Sciatic nerve (tissue), 2 donors: ENCODE data around the gene GRAMD2A. TPM values are rescaled to one million over a fixed set of nuclear protein-coding genes. Genes with fewer than 3 reads are reported as not detected.

ENCODE experiments used
- ATAC-seq: fragments of 200-7000 bp; cut with Tn5 transposase; one replicate; pipeline ENCODE4 v1.9.1; 2020; ENCODE audit warnings: mild to moderate bottlenecking, moderate library complexity
- DNase-seq: peaks from one replicate; pipeline ENCODE4 v3.0.0-alpha.2; 2020; ENCODE audit warnings: low spot score
- intact Hi-C: fragments of 100-400 bp; cut with DNase I; formaldehyde crosslinking; loops from one replicate; pipeline ENCODE4 v1.14.2; 2022
- total RNA-seq: library from RNA; stranded (reverse); fragmentation: NEBNext Ultra II Directional; extraction: Animal tissue kit (Norgen Biotek cat#: 25700); gene quantifications from one replicate; pipeline ENCODE4 v1.2.1, GENCODE V29; 2021
- donor health status: DM: no; HTN: no; CAD: no.
- donor health status: DM: no; HTN: no; CAD: no.

GRAMD2A gene
- total RNA-seq, 1 donor from 2014 or later: 6.7 TPM

DNA sequence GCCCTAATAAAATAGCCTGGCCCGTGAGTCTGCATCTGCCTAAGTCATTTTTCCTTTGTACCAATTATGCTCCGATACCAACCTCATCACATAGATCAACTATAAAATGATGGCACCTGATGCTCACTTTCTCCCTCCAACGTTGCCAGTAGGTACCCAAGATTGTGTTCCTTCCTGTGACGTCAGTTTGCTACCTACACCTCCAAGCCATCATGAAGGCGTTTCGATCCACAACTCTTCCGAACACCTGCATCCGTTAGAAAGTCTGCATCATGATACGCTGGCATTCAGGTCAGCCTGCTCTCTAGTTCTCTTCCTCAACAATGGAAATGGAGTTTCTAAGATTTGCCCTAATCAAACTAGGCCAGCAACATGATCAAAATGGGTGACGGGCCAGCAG lies 25.7 kb upstream of the GRAMD2A start:
- intact Hi-C loops: no loop called here
- DNase-seq (no peak), ATAC-seq (no peak)

- no peak for ATAC-seq
- DNase-seq: no peak
- intact Hi-C loops: no loop called here
Measured at GRCh38 chr15:72222393-72222792, 24.8 kb upstream of the GRAMD2A start.

GRCh38 chr15:72220687-72221086 lies 23.1 kb upstream of the GRAMD2A start:
- no peak for ATAC-seq
- intact Hi-C loops: no loop called here
- DNase-seq: no peak

DNA sequence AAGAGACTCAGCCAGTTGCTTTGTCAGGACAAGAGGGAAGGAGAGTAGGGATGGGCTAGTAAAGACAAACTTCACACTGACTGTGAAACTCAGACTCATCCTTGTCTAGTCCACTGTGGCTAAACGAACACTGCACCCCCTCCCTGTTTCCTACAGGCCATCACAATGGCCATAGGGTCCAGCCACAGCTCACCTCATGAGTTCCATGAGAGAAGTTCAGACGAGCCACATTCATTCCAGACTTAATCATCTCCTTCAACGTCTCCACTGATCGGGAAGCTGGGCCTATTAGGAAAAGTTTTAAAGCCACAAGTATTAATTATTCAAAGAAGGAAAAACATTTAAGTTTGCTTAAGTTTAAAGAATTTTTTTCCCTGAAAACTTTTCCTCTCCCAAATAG lies 19.6 kb upstream of the GRAMD2A start:
- ATAC-seq (no peak), DNase-seq (no peak)
- intact Hi-C loops: no loop called here

GRCh38 chr15:72216079-72216478 lies 18.5 kb upstream of the GRAMD2A start:
- intact Hi-C loops: no loop called here

DNA sequence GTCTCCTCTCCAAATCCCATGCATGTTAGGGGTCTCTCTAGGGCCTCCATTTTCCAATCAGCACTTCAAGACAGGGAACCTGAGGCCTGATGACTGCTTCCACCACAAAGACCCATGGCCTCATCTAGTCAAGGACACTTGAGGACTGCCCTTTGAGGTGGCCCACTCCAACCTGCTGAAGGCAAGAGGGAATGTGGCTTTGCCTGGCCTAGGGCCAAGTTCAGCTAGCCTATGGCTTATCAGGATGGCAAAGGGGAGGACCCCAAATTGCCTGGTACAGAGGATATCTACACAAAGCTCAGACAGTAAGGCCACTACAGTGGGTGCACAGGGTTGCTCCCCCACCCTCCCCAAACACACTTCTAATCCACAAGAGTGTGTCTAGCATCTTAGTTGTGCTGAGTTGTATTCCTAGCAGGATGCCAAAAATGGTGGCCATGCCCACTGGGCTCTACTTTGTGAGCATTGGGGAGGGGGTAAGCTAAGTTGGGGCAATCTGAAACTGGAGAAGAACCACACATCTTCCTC lies 10.0 kb upstream of the GRAMD2A start:
- intact Hi-C loops: no loop called here
- DNase-seq: no peak
- ATAC-seq: no peak

More at GRCh38 chr15:72216079-72216478, 18.5 kb upstream of the GRAMD2A start:
- DNase-seq (no peak), ATAC-seq (no peak)

GRCh38 chr15:72206677-72207000 lies 9.1 kb upstream of the GRAMD2A start:
- ATAC-seq (no peak), DNase-seq (no peak)
- intact Hi-C loops: no loop called here

DNA sequence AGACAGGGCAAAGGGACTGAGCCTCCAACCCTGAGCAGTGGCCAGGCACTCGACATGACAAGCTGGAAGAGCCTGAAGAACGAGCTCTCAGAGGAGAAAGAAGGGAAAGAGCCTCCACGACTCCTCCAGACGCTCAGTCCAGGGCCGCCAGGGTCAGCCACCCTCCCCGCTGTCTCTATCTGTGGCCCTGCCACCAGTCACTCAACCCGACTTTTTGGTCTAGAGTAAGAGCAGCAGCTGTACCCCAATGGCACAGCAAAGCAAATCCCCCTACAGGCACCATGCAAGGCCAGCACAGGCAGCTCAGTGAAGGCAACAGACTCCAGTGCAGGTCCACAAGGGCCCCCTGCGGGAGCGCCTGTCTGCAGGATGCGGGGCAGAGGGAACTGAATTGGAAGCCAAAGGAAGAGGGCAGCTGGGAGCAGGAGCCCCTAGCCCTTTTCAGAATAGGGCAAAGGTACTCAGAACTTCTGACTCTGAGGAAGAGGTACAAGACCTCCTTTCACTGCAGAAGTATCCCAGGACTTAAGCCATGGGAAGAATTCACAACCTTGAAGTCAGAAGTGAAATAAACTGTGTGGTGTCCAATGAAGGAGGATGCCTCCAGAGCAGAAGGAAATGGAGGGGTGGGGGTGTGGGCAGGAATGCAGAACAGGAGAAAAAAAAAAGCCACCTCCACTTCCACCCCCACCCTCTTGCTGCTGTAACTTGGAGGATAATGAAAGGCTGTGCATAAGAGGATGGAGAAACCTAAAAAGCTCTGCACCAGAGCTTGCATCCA lies 8.5 kb upstream of the GRAMD2A start:
- DNase-seq: no peak
- ATAC-seq: no peak
- intact Hi-C loops: no loop called here

DNA sequence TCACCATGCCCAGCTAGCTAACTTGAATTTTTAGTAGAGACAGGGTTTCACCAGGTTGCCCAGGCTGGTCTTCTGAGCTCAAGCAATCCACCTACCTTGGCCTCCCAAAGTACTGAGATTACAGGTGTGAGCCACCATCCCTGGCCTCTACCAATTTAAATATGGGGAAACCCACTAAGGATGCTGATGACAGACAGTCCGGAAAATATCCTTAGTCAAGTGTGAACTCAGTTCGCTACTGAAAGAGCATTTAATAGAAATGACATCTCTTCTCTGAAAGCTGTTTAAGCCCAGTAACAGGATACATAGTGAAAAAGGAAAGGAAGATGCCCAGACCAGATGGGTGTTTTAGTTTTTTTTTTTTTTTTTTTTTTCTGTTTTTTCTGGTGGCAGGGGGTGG lies 7.7 kb upstream of the GRAMD2A start:
- ATAC-seq: no peak
- intact Hi-C loops: no loop called here
- no peak for DNase-seq

GRCh38 chr15:72203507-72203837 lies 5.9 kb upstream of the GRAMD2A start:
- DNase-seq: no peak

DNA sequence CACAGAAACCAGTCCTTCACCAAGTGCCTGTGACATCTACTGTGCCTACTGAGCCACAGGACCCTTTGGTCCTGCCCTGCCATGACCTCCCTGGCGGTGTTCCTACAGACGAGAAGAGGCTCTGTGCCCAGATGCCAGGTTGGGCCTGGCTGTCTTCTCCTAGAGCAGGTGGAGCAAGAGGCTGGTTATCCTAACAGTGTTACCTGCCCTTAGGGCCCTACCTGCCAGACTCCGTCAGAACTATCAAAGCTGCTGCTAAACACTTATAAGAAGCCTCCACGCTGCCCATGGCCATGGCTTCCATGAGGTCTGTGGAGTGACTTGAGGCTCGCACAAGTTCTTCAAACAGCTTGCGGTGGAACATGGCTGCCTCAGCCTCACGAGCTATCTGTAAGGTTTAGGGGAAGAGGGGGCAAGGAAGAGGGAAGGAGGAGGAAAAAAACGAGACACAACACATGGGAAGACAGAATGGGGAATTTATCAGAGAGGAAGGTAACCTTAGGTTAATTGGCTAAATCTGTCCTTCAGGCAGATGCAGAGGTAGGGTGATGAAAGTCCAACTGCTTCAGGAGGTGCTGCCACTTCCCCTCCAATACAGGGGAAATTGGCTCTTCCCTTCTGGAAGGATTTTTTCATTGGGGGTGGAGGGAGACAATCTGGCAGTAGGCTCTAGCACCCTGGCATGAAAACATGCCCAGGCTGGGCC lies 5.4 kb upstream of the GRAMD2A start:
- ATAC-seq: no peak

More at GRCh38 chr15:72203507-72203837, 5.9 kb upstream of the GRAMD2A start:
- ATAC-seq: peak; percentile 53
- intact Hi-C loops: no loop called here

GRCh38 chr15:72202302-72202701 lies 4.7 kb upstream of the GRAMD2A start:
- ATAC-seq (no peak), DNase-seq (no peak)
- intact Hi-C loops: no loop called here

More for the DNA sequence above, 5.4 kb upstream of the GRAMD2A start:
- intact Hi-C loops: no loop called here
- DNase-seq: no peak

- intact Hi-C loops: no loop called here
- DNase-seq (no peak), ATAC-seq (no peak)
Measured at GRCh38 chr15:72201391-72201921, 3.9 kb upstream of the GRAMD2A start.

- intact Hi-C loops: no loop called here
- no peak for DNase-seq
Measured at GRCh38 chr15:72200395-72201237, 3.0 kb upstream of the GRAMD2A start.

DNA sequence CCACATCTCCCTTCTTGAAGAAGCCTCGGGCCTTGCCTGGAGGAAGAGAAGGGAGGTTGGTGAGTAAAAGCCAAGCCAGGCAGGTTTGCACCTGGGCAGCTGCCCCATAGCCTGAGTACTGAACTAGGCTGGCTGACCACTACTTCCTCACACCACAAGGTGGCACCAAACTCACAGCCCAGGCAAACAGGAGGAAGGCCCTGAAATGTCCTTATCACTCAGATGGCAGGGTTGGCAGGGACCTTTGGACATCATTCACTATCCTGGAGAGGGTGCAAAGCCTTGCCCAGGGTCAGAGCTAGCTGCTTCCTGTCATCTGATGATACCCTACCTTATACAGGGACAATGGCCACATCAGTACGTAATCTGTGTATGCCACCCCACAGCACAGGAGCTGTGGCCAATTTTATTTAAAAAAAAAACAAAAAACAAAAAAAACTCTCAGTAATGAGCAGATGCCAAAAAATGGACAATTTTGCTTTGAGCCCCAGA lies 2.2 kb upstream of the GRAMD2A start:
- intact Hi-C loops: no loop called here
- peak; percentile 73 for ATAC-seq
- peak; percentile 81 for DNase-seq

More at GRCh38 chr15:72200395-72201237, 3.0 kb upstream of the GRAMD2A start:
- ATAC-seq: no peak

GRCh38 chr15:72199205-72199515 lies 1.6 kb upstream of the GRAMD2A start:
- no peak for DNase-seq
- ATAC-seq: no peak
- intact Hi-C loops: no loop called here

- ATAC-seq: no peak
- intact Hi-C loops: no loop called here
- DNase-seq: no peak
Measured at GRCh38 chr15:72198356-72199204, 993 bp upstream of the GRAMD2A start.

DNA sequence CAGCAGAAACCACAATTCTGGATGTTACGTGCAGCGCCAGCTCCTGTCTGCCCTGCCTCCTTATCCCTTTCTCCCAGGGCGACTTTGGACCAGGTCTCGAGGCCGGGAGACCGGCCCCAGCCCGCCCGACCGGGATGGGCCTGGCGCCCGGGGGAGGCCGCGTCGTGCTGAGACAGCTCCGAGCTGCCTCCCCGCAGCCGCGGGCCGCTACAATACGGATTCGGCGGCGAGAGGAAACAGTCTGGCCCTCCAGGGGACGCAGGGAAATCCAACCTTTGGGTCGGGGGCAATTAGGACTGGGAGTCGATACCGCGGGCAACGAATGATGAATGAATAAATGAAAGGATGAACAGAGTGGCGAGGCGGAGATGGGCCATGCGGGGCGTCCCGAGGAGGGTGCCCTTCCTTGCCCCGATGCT lies 537 bp downstream of the GRAMD2A start:
- intact Hi-C loops: no loop called here
- no peak for DNase-seq
- no peak for ATAC-seq
